Keratinocyte (primary cell): ENCODE data around the gene TWSG1. TPM values are rescaled to one million over a fixed set of nuclear protein-coding genes. Genes with fewer than 3 reads are reported as not detected.

Experiments
- DNase-seq: peaks from one replicate; pipeline ENCODE4 v3.0.0-alpha.2; 2011; ENCODE audit warnings: low read depth, missing footprints, low spot score
- FAIRE-seq: peaks from 2 replicates; lab custom pipeline; 2011; peaks lifted over from hg19 to GRCh38; lab: Jason Lieb, UNC
- H2AFZ ChIP-seq: 2 replicates; pipeline ENCODE4 v1.6.0; 2012; ENCODE audit warnings: low read length, control low read depth, inconsistent platforms; ENCODE audit not compliant: control insufficient read depth
- H3K27ac ChIP-seq: 2 replicates; pipeline ENCODE4 v1.5.1; 2011; ENCODE audit warnings: low read length; ENCODE audit not compliant: control insufficient read depth, insufficient read depth
- H3K27me3 ChIP-seq: 3 replicates; pipeline ENCODE4 v1.6.0; 2011; ENCODE audit warnings: low read length; ENCODE audit not compliant: control insufficient read depth, insufficient read depth; ENCODE audit errors: extremely low read depth
- H3K36me3 ChIP-seq, 2 experiments: 2 replicates in 1 of 2; 3 replicates in 1 of 2; pipeline ENCODE4 v1.5.1; 2011; ENCODE audit warnings: low read length in 2 of 2, mild to moderate bottlenecking in 1 of 2; ENCODE audit not compliant: control insufficient read depth in 2 of 2, insufficient read depth in 2 of 2; ENCODE audit errors: extremely low read depth in 1 of 2
- H3K4me1 ChIP-seq: 3 replicates; pipeline ENCODE4 v1.5.1; 2011; ENCODE audit warnings: low read length; ENCODE audit not compliant: control insufficient read depth, insufficient read depth; ENCODE audit errors: extremely low read depth
- H3K4me2 ChIP-seq: 3 replicates; pipeline ENCODE4 v1.6.0; 2011; ENCODE audit warnings: low read depth, low read length; ENCODE audit not compliant: control insufficient read depth, insufficient read depth; ENCODE audit errors: extremely low read depth
- H3K4me3 ChIP-seq, 3 experiments: fragments of 200-600 bp in 1 of 3; sonication (generic) in 1 of 3; 2 replicates in 2 of 3; 3 replicates in 1 of 3; pipeline ENCODE4 v1.5.1; 2011 to 2016; ENCODE audit warnings: low read length in 3 of 3, mild to moderate bottlenecking in 3 of 3, control low read depth in 2 of 3, inconsistent platforms in 1 of 3, low read depth in 1 of 3, mixed read lengths in 1 of 3, mixed run types in 1 of 3, moderate library complexity in 1 of 3; ENCODE audit not compliant: control insufficient read depth in 2 of 3, insufficient read depth in 2 of 3; ENCODE audit errors: extremely low read depth in 1 of 3
- H3K79me2 ChIP-seq: 2 replicates; pipeline ENCODE4 v1.6.0; 2012; ENCODE audit warnings: low read length; ENCODE audit not compliant: control insufficient read depth, insufficient read depth
- H3K9ac ChIP-seq: 3 replicates; pipeline ENCODE4 v1.6.0; 2011; ENCODE audit warnings: low read length; ENCODE audit not compliant: control insufficient read depth, insufficient read depth; ENCODE audit errors: extremely low read depth
- H3K9me1 ChIP-seq: 3 replicates; pipeline ENCODE4 v1.6.0; 2011; ENCODE audit warnings: low read length; ENCODE audit not compliant: control insufficient read depth, insufficient read depth; ENCODE audit errors: extremely low read depth
- H3K9me3 ChIP-seq: 2 replicates; pipeline ENCODE4 v1.5.1; 2012; ENCODE audit warnings: low read depth, low read length; ENCODE audit not compliant: control insufficient read depth
- H4K20me1 ChIP-seq: 3 replicates; pipeline ENCODE4 v1.6.0; 2011; ENCODE audit warnings: low read length; ENCODE audit not compliant: control insufficient read depth, insufficient read depth; ENCODE audit errors: extremely low read depth
- CTCF ChIP-seq, 3 experiments: IDR thresholded peaks in 1 of 3; conservative IDR thresholded peaks in 1 of 3; optimal IDR thresholded peaks in 1 of 3; 2 replicates in 2 of 3; 3 replicates in 1 of 3; pipeline versions ENCODE3 to v1.5.1; 2011; ENCODE audit warnings: low read length in 3 of 3, mild to moderate bottlenecking in 3 of 3, moderate library complexity in 2 of 3, control low read depth in 1 of 3, inconsistent platforms in 1 of 3; ENCODE audit not compliant: insufficient read depth in 2 of 3; ENCODE audit errors: extremely low read depth in 1 of 3
- EZH2 ChIP-seq: IDR thresholded peaks from one replicate; pipeline ENCODE4 v1.6.1; 2012; ENCODE audit warnings: inconsistent platforms, mild to moderate bottlenecking, low read length, moderate library complexity
- dilution Hi-C: fragments of 300-500 bp; cut with MboI; formaldehyde crosslinking; loops from one replicate; pipeline ENCODE4 v1.7.0; 2020; ENCODE audit warnings: low sequenced_read_pairs; ENCODE audit not compliant: extremely low pct_ligation_motif_present
- polyA plus RNA-seq, 5 experiments: library from polyadenylated mRNA; depleted of rRNA in 3 of 5; stranded (reverse) in 3 of 5; stranded (forward) in 1 of 5; unstranded in 1 of 5; fragments of >200 nt; gene quantifications; 1 replicate in 1 of 5; 2 replicates in 3 of 5; 3 replicates in 1 of 5; pipeline versions ENCODE4 v1.2.1 to v1.2.3, GENCODE V29; 2011 to 2012; ENCODE audit warnings: missing spikeins in 2 of 5, low read depth in 1 of 5, low replicate concordance in 1 of 5

Gene TWSG1
- polyA plus RNA-seq, 1 donor (not counting 4 experiments of a cell fraction or from before 2014, with no cell fraction given), result 46.9 TPM

- dilution Hi-C loops, result no loop called here
- no peak overlapping the region for H3K4me3 ChIP-seq
- peaks cover 18% of the 10 kb centered on the region for H3K79me2 ChIP-seq
- no peaks in the 10 kb centered on the region for H3K27me3 ChIP-seq
- peaks cover 2 to 9% of the 10 kb centered on the region in 2 experiments for H3K36me3 ChIP-seq
- no peaks in the 10 kb centered on the region for H4K20me1 ChIP-seq
- H3K4me2 ChIP-seq, result no peak overlapping the region
- DNase-seq, result no peak
- H3K9me3 ChIP-seq, result no peaks in the 10 kb centered on the region
- no peak overlapping the region for H3K9ac ChIP-seq
- H3K9me1 ChIP-seq, result no peaks in the 10 kb centered on the region
- no peak overlapping the region for H3K27ac ChIP-seq
- H3K4me1 ChIP-seq, result peaks cover 3% of the 10 kb centered on the region
- FAIRE-seq, result peak; percentile 43
- TF ChIP-seq EZH2, result no peak
- TF ChIP-seq CTCF (optimal IDR thresholded peaks at IDR 0.05 in 1 of 3, IDR thresholded peaks at IDR 0.05 in 1 of 3, conservative IDR thresholded peaks at IDR 0.05 in 1 of 3; ENCODE audit: extremely low read depth in 1 of 3, insufficient read depth in 2 of 3, low read length in 3 of 3), result no peak
- no peak overlapping the region for H2AFZ ChIP-seq
Measured at GRCh38 chr18:9337873-9338272, 3.3 kb downstream of the TWSG1 start.

- Histone ChIP-seq H3K9me3 (no peaks in the 10 kb centered on the region), H3K36me3 (peaks cover 2 to 9% of the 10 kb centered on the region in 2 experiments), H3K79me2 (peaks cover 15% of the 10 kb centered on the region), H3K9me1 (no peaks in the 10 kb centered on the region), H3K27ac (no peak overlapping the region), H4K20me1 (no peaks in the 10 kb centered on the region), H3K4me1 (peaks cover 3% of the 10 kb centered on the region), H3K4me3 (no peak overlapping the region), H3K9ac (no peak overlapping the region), H2AFZ (no peak overlapping the region), H3K4me2 (no peak overlapping the region), H3K27me3 (no peaks in the 10 kb centered on the region)
- FAIRE-seq, result no peak
- DNase-seq, result no peak
- dilution Hi-C loops, result no loop called here
- TF ChIP-seq CTCF (optimal IDR thresholded peaks at IDR 0.05 in 1 of 3, IDR thresholded peaks at IDR 0.05 in 1 of 3, conservative IDR thresholded peaks at IDR 0.05 in 1 of 3; ENCODE audit: extremely low read depth in 1 of 3, insufficient read depth in 2 of 3, low read length in 3 of 3) (no peak), EZH2 (no peak)
Measured at GRCh38 chr18:9340472-9340871, 5.9 kb downstream of the TWSG1 start.
